H9 (cell line): ENCODE data around the gene CRHR2. TPM values are rescaled to one million over a fixed set of nuclear protein-coding genes. Genes with fewer than 3 reads are reported as not detected.

Experiments
- DNase-seq: peaks from one replicate; pipeline ENCODE4 v3.0.0-alpha.2; 2017
- H2AFZ ChIP-seq: one replicate; pipeline ENCODE4 v1.6.1; 2013; ENCODE audit warnings: mild to moderate bottlenecking, low read length, control low read depth, moderate library complexity
- H2AK5ac ChIP-seq: 2 replicates; pipeline ENCODE4 v1.6.1; 2013; ENCODE audit warnings: low read length, control low read depth, mixed read lengths; ENCODE audit not compliant: insufficient read length
- H2BK120ac ChIP-seq: one replicate; pipeline ENCODE4 v1.6.1; 2013; ENCODE audit warnings: low read depth, mild to moderate bottlenecking, low read length, control low read depth, inconsistent platforms; ENCODE audit not compliant: poor library complexity, severe bottlenecking
- H2BK12ac ChIP-seq: 2 replicates; pipeline ENCODE4 v1.6.1; 2013; ENCODE audit warnings: low read length, control low read depth, mixed read lengths, low read depth; ENCODE audit not compliant: insufficient read length
- H2BK15ac ChIP-seq: 2 replicates; pipeline ENCODE4 v1.6.1; 2013; ENCODE audit warnings: low read depth, low read length, control low read depth
- H2BK20ac ChIP-seq: one replicate; pipeline ENCODE4 v1.6.1; 2013; ENCODE audit warnings: low read depth, mild to moderate bottlenecking, low read length, control low read depth, inconsistent platforms; ENCODE audit not compliant: poor library complexity, severe bottlenecking
- H2BK5ac ChIP-seq: 2 replicates; pipeline ENCODE4 v1.6.1; 2013; ENCODE audit warnings: low read length, control low read depth, mixed read lengths; ENCODE audit not compliant: insufficient read length
- H3K14ac ChIP-seq: 2 replicates; pipeline ENCODE4 v1.6.1; 2013; ENCODE audit warnings: low read length, control low read depth; ENCODE audit not compliant: insufficient read depth
- H3K18ac ChIP-seq: 2 replicates; pipeline ENCODE4 v1.6.1; 2013; ENCODE audit warnings: low read depth, mild to moderate bottlenecking, mixed read lengths, low read length, control low read depth; ENCODE audit not compliant: insufficient read length
- H3K23ac ChIP-seq: 2 replicates; pipeline ENCODE4 v1.6.1; 2013; ENCODE audit warnings: low read length, control low read depth, mixed read lengths, low read depth; ENCODE audit not compliant: insufficient read length
- H3K23me2 ChIP-seq: 2 replicates; pipeline ENCODE4 v1.6.1; 2013; ENCODE audit warnings: low read depth, mild to moderate bottlenecking, mixed read lengths, low read length, control low read depth; ENCODE audit not compliant: insufficient read length, poor library complexity, severe bottlenecking
- H3K27ac ChIP-seq: 2 replicates; pipeline ENCODE4 v1.5.1; 2013; ENCODE audit warnings: low read length, control low read depth, mixed read lengths, low read depth; ENCODE audit not compliant: insufficient read length
- H3K27me3 ChIP-seq: 2 replicates; pipeline ENCODE4 v1.6.1; 2013; ENCODE audit warnings: low read length, control low read depth, inconsistent platforms; ENCODE audit not compliant: insufficient read depth
- H3K4ac ChIP-seq: 2 replicates; pipeline ENCODE4 v1.6.1; 2013; ENCODE audit warnings: low read depth, mild to moderate bottlenecking, control low read depth, inconsistent platforms, low read length, moderate library complexity
- H3K4me1 ChIP-seq: 2 replicates; pipeline ENCODE4 v1.6.1; 2013; ENCODE audit warnings: low read length, control low read depth, inconsistent platforms; ENCODE audit not compliant: insufficient read depth
- H3K4me2 ChIP-seq: 2 replicates; pipeline ENCODE4 v1.6.1; 2013; ENCODE audit warnings: low read length, control low read depth, mixed read lengths; ENCODE audit not compliant: insufficient read length, insufficient read depth
- H3K56ac ChIP-seq: 2 replicates; pipeline ENCODE4 v1.6.1; 2013; ENCODE audit warnings: low read depth, mild to moderate bottlenecking, mixed read lengths, low read length, control low read depth; ENCODE audit not compliant: insufficient read length
- H3K79me1 ChIP-seq: 2 replicates; pipeline ENCODE4 v1.6.1; 2013; ENCODE audit warnings: low read depth, mild to moderate bottlenecking, moderate library complexity, low read length, control low read depth, inconsistent platforms; ENCODE audit not compliant: insufficient read depth, poor library complexity, severe bottlenecking
- H3K79me2 ChIP-seq: 2 replicates; pipeline ENCODE4 v1.6.1; 2013; ENCODE audit warnings: low read length, control low read depth, inconsistent platforms; ENCODE audit not compliant: insufficient read depth
- H3K9ac ChIP-seq: 2 replicates; pipeline ENCODE4 v1.6.1; 2013; ENCODE audit warnings: low read length, control low read depth, mixed read lengths; ENCODE audit not compliant: insufficient read length; ENCODE audit errors: extremely low read depth
- H3K9me3 ChIP-seq: one replicate; pipeline ENCODE4 v1.6.1; 2013; ENCODE audit warnings: low read depth, low read length, inconsistent platforms; ENCODE audit not compliant: control insufficient read depth
- H3T11ph ChIP-seq: one replicate; pipeline ENCODE4 v1.6.1; 2013; ENCODE audit warnings: mild to moderate bottlenecking, low read length, control low read depth, inconsistent platforms
- H4K20me1 ChIP-seq: one replicate; pipeline ENCODE4 v1.6.1; 2013; ENCODE audit not compliant: control insufficient read depth, insufficient read length, insufficient read depth
- H4K5ac ChIP-seq: 2 replicates; pipeline ENCODE4 v1.6.1; 2013; ENCODE audit warnings: low read depth, mild to moderate bottlenecking, mixed read lengths, low read length, control low read depth; ENCODE audit not compliant: insufficient read length
- H4K8ac ChIP-seq: replicated peaks from 2 replicates; pipeline ENCODE4 v1.6.1; 2013; ENCODE audit warnings: low read length, control low read depth, mixed read lengths, low read depth; ENCODE audit not compliant: insufficient read length
- H4K91ac ChIP-seq: 2 replicates; pipeline ENCODE4 v1.6.1; 2013; ENCODE audit warnings: low read depth, mild to moderate bottlenecking, moderate library complexity, mixed read lengths, low read length, control low read depth; ENCODE audit not compliant: insufficient read length
- H3K27ac Mint-ChIP-seq, 3 experiments: 2 replicates in 2 of 3; 3 replicates in 1 of 3; pipeline ENCODE4 v1.8.0; 2020 to 2021; ENCODE audit warnings: mixed read lengths in 3 of 3, mild to moderate bottlenecking in 1 of 3, moderate library complexity in 1 of 3
- H3K27me3 Mint-ChIP-seq: 2 replicates; pipeline ENCODE4 v1.8.0; 2021; ENCODE audit warnings: low read depth, mild to moderate bottlenecking, moderate library complexity, mixed read lengths
- H3K36me3 Mint-ChIP-seq, 3 experiments: 2 replicates in 2 of 3; 3 replicates in 1 of 3; pipeline ENCODE4 v1.8.0; 2020 to 2021; ENCODE audit warnings: low read depth in 3 of 3, mixed read lengths in 3 of 3; ENCODE audit not compliant: insufficient read depth in 1 of 3
- H3K4me1 Mint-ChIP-seq, 2 experiments: 2 replicates each; pipeline ENCODE4 v1.8.0; 2020; ENCODE audit warnings: mixed read lengths in 2 of 2
- H3K4me3 Mint-ChIP-seq, 2 experiments: 2 replicates in 1 of 2; 3 replicates in 1 of 2; pipeline ENCODE4 v1.8.0; 2020 to 2021; ENCODE audit warnings: mild to moderate bottlenecking in 2 of 2, mixed read lengths in 2 of 2, moderate library complexity in 1 of 2
- H3K9me3 Mint-ChIP-seq, 2 experiments: 2 replicates in 1 of 2; 3 replicates in 1 of 2; pipeline ENCODE4 v1.8.0; 2020; ENCODE audit warnings: mild to moderate bottlenecking in 2 of 2, mixed read lengths in 2 of 2, moderate library complexity in 1 of 2
- CTCF ChIP-seq: fragments of 200-600 bp; sonication (generic); conservative IDR thresholded peaks from 3 replicates; pipeline ENCODE4 v1.8.0; 2021; ENCODE audit warnings: antibody characterized with exemption, mild to moderate bottlenecking
- WGBS: extraction: QIAGEN DNeasy Blood & Tissue Kit; methylation state at CpG from one replicate; pipeline ENCODE4 v1.1.7; 2013; ENCODE audit warnings: missing lambda C conversion rate, low lambda C conversion rate, mixed read lengths; ENCODE audit not compliant: insufficient read length; ENCODE audit errors: extremely low coverage; 5-methylcytosine and 5-hydroxymethylcytosine counted together
- total RNA-seq: library from RNA; stranded (reverse); gene quantifications from 2 replicates; pipeline ENCODE4 v1.2.1, GENCODE V29; 2021

CRHR2 gene
- total RNA-seq, 1 experiment from 2014 or later = 0.07 TPM

DNA sequence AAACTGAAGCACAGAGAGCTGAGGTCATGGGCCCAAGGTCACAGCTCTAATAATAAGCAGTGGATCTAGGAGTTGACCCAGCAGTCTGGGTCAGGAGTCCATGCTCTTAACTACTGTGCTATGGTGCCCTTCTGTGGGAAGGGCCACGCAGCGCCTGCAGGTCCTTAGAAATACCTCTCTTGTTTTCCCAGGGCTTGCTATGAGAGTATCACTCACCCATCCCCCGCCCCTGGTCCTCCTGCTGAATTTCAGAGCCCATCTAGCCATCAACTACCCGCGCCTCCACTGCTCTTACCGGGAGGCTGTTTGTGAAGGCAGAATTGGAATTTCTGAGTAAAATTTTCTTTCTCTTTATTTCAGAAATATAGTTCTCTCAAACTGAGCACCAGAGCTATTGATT lies 27.3 kb upstream of the CRHR2 start:
- H3K27me3 Mint-ChIP-seq = peaks cover 3% of the 10 kb centered on the region; the same call in 1 of the 2 replicates
- Histone ChIP-seq H3K4ac (no peak overlapping the region), H3K23me2 (no peaks in the 10 kb centered on the region), H2BK20ac (no peak overlapping the region), H3K4me1 (no peaks in the 10 kb centered on the region), H3K9ac (no peak overlapping the region), H2BK5ac (no peak overlapping the region), H3K79me2 (no peaks in the 10 kb centered on the region), H3K14ac (no peak overlapping the region), H4K91ac (no peak overlapping the region), H2AK5ac (no peak overlapping the region), H4K5ac (no peak overlapping the region), H3K27me3 (no peaks in the 10 kb centered on the region), H2AFZ (no peak overlapping the region), H3K9me3 (no peaks in the 10 kb centered on the region), H3T11ph (no peak overlapping the region), H3K27ac (no peak overlapping the region), H3K23ac (no peak overlapping the region), H4K8ac (no peak overlapping the region), H3K18ac (no peak overlapping the region), H2BK12ac (no peak overlapping the region), H3K56ac (no peak overlapping the region), H3K4me2 (no peak overlapping the region), H2BK15ac (no peak overlapping the region), H4K20me1 (no peaks in the 10 kb centered on the region), H2BK120ac (no peak overlapping the region), H3K79me1 (no peaks in the 10 kb centered on the region)
- H3K4me1 Mint-ChIP-seq = peaks cover 4 to 11% of the 10 kb centered on the region in 2 experiments; a peak in 3 of 4 replicates
- DNase-seq = no peak
- H3K4me3 Mint-ChIP-seq = no peak overlapping the region
- no peak overlapping the region for H3K27ac Mint-ChIP-seq
- no peaks in the 10 kb centered on the region; a peak in 1 of 5 replicates for H3K9me3 Mint-ChIP-seq
- no CpG with 5 or more reads among the region's 6 CpGs for WGBS
- TF ChIP-seq CTCF = no peak
- no peaks in the 10 kb centered on the region for H3K36me3 Mint-ChIP-seq
